Glutamatergic neuron (in vitro differentiated cells): ENCODE results near the gene TMEM72. TPM values are rescaled to one million over a fixed set of nuclear protein-coding genes. Genes with fewer than 3 reads are reported as not detected.

Experiments used
- DNase-seq: peaks from one replicate; pipeline ENCODE4 v3.0.0; 2022
- H3K27ac Mint-ChIP-seq: one replicate; pipeline ENCODE4 v1.8.0; 2020; ENCODE audit warnings: mild to moderate bottlenecking, mixed read lengths, inconsistent platforms; ENCODE audit not compliant: unreplicated experiment
- H3K27me3 Mint-ChIP-seq: one replicate; pipeline ENCODE4 v1.8.0; 2020; ENCODE audit warnings: mild to moderate bottlenecking, moderate library complexity, mixed read lengths, inconsistent platforms; ENCODE audit not compliant: unreplicated experiment
- H3K36me3 Mint-ChIP-seq: one replicate; pipeline ENCODE4 v1.8.0; 2020; ENCODE audit warnings: mild to moderate bottlenecking, mixed read lengths, inconsistent platforms; ENCODE audit not compliant: unreplicated experiment
- H3K4me1 Mint-ChIP-seq: one replicate; pipeline ENCODE4 v1.8.0; 2020; ENCODE audit warnings: mild to moderate bottlenecking, low read depth, mixed read lengths, inconsistent platforms; ENCODE audit not compliant: unreplicated experiment
- H3K4me3 Mint-ChIP-seq: one replicate; pipeline ENCODE4 v1.8.0; 2020; ENCODE audit warnings: mild to moderate bottlenecking, mixed read lengths, inconsistent platforms; ENCODE audit not compliant: unreplicated experiment
- H3K9me3 Mint-ChIP-seq: one replicate; pipeline ENCODE4 v1.8.0; 2020; ENCODE audit warnings: mild to moderate bottlenecking, moderate library complexity, mixed read lengths, inconsistent platforms; ENCODE audit not compliant: unreplicated experiment
- total RNA-seq: library from RNA; stranded (reverse); fragmentation: NEBNext Ultra II Directional; extraction: Animal tissue kit (Norgen Biotek cat#: 25700); gene quantifications from one replicate; pipeline ENCODE4 v1.2.1, GENCODE V29; 2021; ENCODE audit not compliant: unreplicated experiment
- TF ChIP-seq, protein P1 (sequence below): fragments of 200-600 bp; sonication (generic); IDR thresholded peaks from one replicate; pipeline ENCODE4 v1.5.0; 2021; ENCODE audit not compliant: partially characterized antibody, unreplicated experiment

The TMEM72 gene
- total RNA-seq, 1 donor from 2014 or later, result not detected

DNA sequence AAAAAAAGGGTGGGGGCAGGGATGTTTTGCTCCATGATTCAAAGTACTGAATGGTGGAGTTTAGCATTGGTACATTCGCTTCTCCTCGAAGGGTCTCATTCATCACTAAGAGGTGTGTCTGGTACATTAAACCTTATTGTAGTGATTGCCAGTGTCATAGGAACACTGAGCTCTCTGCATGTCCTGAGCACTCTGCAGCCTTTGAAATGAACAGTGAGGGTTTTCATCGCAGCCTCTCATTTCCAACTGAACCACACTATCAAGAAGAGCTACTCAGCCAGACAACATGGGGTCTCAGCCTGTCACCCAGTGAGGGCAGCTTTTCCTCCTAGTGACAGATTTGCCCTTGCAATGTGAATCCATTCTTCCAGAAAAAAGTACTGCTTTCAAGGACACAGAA is 75.0 kb downstream of the TMEM72 start:
- TF ChIP-seq, protein P1, sequence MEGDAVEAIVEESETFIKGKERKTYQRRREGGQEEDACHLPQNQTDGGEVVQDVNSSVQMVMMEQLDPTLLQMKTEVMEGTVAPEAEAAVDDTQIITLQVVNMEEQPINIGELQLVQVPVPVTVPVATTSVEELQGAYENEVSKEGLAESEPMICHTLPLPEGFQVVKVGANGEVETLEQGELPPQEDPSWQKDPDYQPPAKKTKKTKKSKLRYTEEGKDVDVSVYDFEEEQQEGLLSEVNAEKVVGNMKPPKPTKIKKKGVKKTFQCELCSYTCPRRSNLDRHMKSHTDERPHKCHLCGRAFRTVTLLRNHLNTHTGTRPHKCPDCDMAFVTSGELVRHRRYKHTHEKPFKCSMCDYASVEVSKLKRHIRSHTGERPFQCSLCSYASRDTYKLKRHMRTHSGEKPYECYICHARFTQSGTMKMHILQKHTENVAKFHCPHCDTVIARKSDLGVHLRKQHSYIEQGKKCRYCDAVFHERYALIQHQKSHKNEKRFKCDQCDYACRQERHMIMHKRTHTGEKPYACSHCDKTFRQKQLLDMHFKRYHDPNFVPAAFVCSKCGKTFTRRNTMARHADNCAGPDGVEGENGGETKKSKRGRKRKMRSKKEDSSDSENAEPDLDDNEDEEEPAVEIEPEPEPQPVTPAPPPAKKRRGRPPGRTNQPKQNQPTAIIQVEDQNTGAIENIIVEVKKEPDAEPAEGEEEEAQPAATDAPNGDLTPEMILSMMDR, result no peak
- H3K27me3 Mint-ChIP-seq, result peaks cover 10% of the 10 kb centered on the region
- no peak overlapping the region for H3K27ac Mint-ChIP-seq

More for the DNA sequence above, 75.0 kb downstream of the TMEM72 start:
- no peak for DNase-seq
- Mint-ChIP-seq H3K36me3 (peaks cover 13% of the 10 kb centered on the region), H3K9me3 (peaks cover 6% of the 10 kb centered on the region), H3K4me3 (no peak overlapping the region), H3K4me1 (peaks cover 31% of the 10 kb centered on the region)

Other genes starting within 250 kb of the TMEM72 start
- gene RASSF4, start 48.5 kb downstream of the TMEM72 start, total RNA-seq, result 137 TPM
- 13.6 TPM for gene DEPP1, start 67.5 kb downstream of the TMEM72 start, total RNA-seq
- 40.2 TPM for gene ZNF22, start 89.6 kb downstream of the TMEM72 start, total RNA-seq